OCI-LY3 (cell line): ENCODE measurements around the gene SACM1L.

Experiments used
- EZH2phosphoT487 ChIP-seq: fragments of 200-600 bp; shearing (Covaris generic); IDR thresholded peaks from 2 replicates; pipeline ENCODE4 v1.6.1; 2018; ENCODE audit warnings: antibody characterized with exemption, mixed run types, low read depth
- TF ChIP-seq, protein P1 (sequence below): fragments of 200-600, 300-600 bp; sonication (generic); IDR thresholded peaks from 2 replicates; pipeline ENCODE4 v1.5.1; 2014; ENCODE audit warnings: antibody characterized with exemption, low read length, low read depth

GRCh38 chr3:45729614-45730013 is 40.4 kb downstream of the SACM1L start:
- no peak for TF ChIP-seq EZH2phosphoT487
- TF ChIP-seq, protein P1, sequence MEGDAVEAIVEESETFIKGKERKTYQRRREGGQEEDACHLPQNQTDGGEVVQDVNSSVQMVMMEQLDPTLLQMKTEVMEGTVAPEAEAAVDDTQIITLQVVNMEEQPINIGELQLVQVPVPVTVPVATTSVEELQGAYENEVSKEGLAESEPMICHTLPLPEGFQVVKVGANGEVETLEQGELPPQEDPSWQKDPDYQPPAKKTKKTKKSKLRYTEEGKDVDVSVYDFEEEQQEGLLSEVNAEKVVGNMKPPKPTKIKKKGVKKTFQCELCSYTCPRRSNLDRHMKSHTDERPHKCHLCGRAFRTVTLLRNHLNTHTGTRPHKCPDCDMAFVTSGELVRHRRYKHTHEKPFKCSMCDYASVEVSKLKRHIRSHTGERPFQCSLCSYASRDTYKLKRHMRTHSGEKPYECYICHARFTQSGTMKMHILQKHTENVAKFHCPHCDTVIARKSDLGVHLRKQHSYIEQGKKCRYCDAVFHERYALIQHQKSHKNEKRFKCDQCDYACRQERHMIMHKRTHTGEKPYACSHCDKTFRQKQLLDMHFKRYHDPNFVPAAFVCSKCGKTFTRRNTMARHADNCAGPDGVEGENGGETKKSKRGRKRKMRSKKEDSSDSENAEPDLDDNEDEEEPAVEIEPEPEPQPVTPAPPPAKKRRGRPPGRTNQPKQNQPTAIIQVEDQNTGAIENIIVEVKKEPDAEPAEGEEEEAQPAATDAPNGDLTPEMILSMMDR: no peak
